Measurements from ENCODE around the gene SLC47A2.

- no peak for TF ChIP-seq CTCF (IDR thresholded peaks at IDR 0.05)
- TF ChIP-seq EP300 (IDR thresholded peaks at IDR 0.05): no peak
Measured at GRCh38 chr17:19664136-19664820, 52.1 kb downstream of the SLC47A2 start.
